HG03354 (cell line): ENCODE results near the gene TLCD1.

Experiments used
- ATAC-seq: cut with Tn5 transposase; IDR thresholded peaks from one replicate; pipeline ENCODE4 v1.9.1; 2021; ENCODE audit warnings: mild to moderate bottlenecking; ENCODE audit not compliant: unreplicated experiment, poor library complexity, severe bottlenecking

Gene TLCD1

GRCh38 chr17:28717578-28718332, 8.3 kb downstream of the TLCD1 start, which contains the start of gene RAB34:
RAB34 (minus strand) TSS chr17:28717868; CDS start chr17:28717266, 602 bp downstream.
- no peak for ATAC-seq

DNA sequence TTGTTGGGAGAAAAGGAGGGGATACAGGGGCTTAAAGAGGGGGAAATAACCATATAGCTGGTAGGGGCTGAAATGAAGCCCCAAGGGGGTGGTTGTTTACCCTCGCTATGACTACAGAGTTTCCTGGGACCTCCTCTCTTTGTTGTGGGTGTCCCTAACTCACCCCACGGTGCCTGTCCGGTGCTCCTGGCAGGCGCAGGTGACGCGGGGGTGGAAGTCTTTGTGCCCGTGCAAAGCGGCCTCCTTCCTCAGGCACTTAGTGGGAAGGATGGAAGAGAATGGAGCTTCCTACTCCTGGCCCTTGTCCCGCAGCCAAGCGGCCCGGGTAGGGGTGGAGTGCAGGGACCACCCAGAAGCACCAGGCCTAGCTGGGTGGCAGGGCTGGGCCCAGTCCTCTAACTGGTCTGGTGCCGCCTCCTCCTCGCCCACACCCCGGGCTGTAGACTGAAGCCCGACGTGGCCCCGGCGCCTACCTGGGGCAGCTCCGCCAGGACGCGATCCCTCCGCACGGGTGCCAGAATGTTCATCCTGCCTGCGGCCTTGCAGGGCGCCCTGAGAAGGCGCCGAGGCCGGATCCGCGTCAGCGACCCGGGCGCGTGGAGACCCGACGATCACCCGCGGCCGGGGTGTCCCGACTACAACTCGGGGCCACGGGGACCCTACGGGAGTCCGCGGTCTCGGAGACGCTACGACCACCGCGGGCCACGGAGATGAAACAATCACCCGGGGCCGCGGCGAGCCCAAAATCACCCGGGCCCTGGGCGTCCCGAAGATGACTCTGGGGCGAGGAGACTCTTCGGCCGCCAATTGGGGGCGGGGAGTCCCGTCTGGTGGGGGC, 9.1 kb downstream of the TLCD1 start:
- ATAC-seq, result no peak

- no peak for ATAC-seq
Measured at GRCh38 chr17:28715217-28715616, 10.8 kb downstream of the TLCD1 start.

GRCh38 chr17:28714281-28714680, 11.8 kb downstream of the TLCD1 start:
- no peak for ATAC-seq

DNA sequence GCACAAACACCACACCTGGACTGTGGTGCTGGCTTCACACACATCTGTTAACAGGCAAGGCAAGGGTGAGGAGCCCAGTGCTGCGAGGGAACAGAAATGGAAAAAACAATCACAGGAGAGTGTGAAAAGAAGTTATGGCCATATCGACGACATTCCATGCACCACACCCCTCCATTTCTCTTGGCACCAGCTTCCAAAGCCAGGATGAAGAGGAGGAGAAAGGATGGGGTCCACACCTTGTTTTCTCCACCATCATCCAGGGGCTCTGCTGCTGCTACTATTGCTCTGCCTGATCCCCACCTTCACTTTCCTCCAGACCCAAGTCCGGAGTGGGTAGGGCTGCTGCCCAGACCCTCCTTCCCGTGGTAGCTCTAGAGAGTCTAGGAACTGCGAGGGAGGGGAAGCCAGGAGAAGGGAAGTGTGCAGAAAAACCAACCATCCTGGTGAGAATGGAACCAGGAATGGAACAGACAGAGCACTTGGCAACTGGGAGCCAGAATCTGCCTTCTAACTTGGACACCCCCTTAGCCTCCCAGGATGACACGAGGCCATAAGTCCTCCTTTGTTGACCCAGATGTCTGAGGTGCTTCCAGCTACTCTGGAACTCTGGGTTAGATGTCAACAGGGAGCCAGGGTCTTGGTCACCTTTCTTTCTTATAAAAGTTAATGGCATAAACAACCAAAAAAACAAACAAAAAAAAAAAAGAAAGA, 13.2 kb downstream of the TLCD1 start:
- no peak for ATAC-seq

- ATAC-seq, result no peak
Measured at GRCh38 chr17:28712032-28712704, 13.9 kb downstream of the TLCD1 start.

GRCh38 chr17:28711723-28712031, 14.4 kb downstream of the TLCD1 start, which contains the start of gene PROCA1:
PROCA1 (minus strand) TSS chr17:28711888; CDS start chr17:28711660, 228 bp downstream.
- peak; percentile 29 for ATAC-seq

- peak; percentile 84 for ATAC-seq
Measured at GRCh38 chr17:28710861-28711722, 14.9 kb downstream of the TLCD1 start.

DNA sequence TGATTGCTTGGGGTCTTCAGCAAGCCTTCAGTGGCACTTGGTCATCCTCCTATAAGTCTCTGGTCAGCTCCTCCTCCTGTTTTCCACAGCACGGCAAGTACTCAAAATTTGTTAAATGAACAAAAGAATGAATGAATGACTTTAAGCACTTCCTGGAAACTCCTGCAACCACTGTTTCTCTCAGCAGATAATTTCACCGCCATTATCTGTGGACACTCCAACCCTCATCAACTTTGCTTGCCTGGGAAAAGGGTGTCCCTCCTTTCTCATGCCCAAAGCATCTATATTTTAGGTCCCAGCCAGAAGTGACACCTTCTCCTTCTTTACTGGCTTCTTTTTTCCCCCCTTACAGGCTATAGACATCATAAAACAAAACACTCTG, 18.7 kb downstream of the TLCD1 start:
- ATAC-seq, result no peak

DNA sequence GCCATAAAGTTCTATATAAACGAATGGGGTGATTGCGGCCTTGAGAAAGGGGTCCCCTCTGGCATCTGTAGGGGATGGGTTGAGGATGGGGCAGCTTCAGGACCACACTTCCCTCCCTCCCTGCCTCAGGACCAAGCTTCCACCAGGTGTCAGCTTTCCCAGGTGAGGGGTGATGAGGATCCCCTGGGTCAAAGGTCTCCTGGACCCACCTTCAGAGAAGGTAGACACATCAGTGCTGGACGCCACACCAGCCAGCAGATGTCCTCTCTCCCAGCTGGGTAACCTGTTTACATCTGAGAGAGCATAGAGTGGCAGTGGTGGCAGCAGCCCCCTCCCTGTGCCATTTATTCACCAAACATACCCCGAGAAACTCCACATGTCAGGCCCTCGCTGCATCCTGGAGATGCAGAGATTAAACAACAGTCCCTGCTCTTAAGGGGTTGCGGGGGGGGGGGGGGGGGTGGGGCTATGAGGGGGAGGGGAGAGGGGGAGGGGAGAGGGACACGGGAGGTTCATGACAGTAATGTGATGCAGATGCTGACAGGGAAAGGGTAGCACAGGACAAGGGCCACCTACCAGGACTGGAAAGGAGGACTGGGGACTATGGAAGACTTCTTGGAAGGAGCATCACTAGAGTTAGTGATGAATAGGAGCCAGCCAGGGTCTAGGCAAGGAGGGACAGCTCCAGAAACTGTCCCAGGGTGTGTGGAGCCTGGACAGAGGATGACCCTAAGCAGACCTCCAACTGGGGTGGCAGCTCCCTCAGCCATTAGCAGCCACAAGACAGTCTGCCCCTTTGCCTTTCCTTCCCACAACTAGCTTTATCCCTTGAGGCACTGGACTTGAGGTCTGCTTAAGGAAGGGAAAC, 19.3 kb downstream of the TLCD1 start:
- ATAC-seq, result no peak

DNA sequence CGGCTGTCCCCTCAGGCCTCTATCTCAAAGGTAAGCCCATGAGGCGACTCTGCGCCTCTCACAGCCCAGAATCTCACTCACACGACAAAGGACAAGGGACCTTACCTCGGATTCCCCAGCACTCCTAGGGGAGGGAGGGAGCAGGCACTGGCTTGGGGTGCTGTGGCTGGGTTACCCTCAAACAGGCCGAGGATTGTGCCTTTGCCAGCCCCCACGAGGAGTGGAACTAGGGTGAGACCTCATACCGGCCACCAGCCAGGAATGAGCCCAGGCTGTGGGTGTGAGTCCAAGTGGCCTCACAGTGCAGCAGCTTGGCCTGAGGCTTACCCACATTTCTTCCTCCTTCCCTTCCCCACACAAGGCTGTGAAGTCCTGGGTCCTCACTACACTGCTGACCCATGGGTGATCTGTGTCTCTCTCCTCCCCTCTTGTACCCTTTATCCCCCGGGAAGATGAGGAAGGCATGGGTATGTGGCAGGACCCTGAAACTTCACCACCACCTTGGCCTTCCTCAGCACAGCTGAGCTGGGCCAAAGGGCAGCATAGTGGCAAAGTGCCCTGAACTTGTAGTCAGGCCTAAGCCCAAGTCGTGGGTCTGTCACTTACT, 20.2 kb downstream of the TLCD1 start:
- ATAC-seq, result no peak

- no peak for ATAC-seq
Measured at GRCh38 chr17:28705074-28705659, 20.9 kb downstream of the TLCD1 start.

- ATAC-seq, result no peak
Measured at GRCh38 chr17:28704219-28704858, 21.7 kb downstream of the TLCD1 start.

- ATAC-seq, result no peak
Measured at GRCh38 chr17:28703552-28704218, 22.3 kb downstream of the TLCD1 start.

GRCh38 chr17:28702752-28703150, 23.3 kb downstream of the TLCD1 start:
- ATAC-seq, result no peak

- no peak for ATAC-seq
Measured at GRCh38 chr17:28702026-28702751, 23.8 kb downstream of the TLCD1 start.
